ENCODE measurements around the gene OR2M7.
"Not testable (repeated sequence)": the region's sequence is repeated elsewhere in the genome, so short reads cannot be mapped to it uniquely, and the experiment has no call there.

OR2M7 gene, protein sequence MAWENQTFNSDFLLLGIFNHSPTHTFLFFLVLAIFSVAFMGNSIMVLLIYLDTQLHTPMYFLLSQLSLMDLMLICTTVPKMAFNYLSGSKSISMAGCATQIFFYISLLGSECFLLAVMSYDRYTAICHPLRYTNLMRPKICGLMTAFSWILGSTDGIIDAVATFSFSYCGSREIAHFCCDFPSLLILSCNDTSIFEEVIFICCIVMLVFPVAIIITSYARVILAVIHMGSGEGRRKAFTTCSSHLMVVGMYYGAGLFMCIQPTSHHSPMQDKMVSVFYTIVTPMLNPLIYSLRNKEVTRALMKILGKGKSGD

GRCh38 chr1:248324468-248324867 lies at the start of gene OR2M7:
OR2M7 (minus strand) TSS chr1:248324568; CDS start chr1:248324568, 0 bp downstream.
- no peak for DNase-seq (ENCODE audit: low read depth)

DNA sequence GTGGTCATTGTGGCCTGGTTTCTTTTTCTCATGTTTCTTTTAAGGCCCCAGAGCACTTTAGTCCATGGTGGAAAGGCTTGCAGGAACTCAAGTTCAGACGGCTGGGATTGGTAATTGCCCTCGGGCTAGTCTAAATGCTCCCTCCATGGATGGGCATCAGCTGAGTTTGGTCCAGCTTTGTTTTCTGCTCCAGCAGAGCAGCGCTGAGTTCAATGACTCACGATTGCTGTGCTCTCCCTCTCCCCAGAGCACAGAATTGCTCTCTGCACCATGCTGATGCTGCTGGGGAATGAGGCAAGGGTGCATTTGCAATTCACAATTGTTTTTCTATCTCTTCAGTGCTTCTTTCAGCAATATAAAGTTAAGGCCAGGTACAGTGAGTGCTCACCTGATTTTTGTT lies 49.4 kb upstream of the OR2M7 start:
- DNase-seq (ENCODE audit: low read depth), result no peak

- no peak for DNase-seq (ENCODE audit: low read depth)
Observed at GRCh38 chr1:248372394-248372793, 48.0 kb upstream of the OR2M7 start.

DNA sequence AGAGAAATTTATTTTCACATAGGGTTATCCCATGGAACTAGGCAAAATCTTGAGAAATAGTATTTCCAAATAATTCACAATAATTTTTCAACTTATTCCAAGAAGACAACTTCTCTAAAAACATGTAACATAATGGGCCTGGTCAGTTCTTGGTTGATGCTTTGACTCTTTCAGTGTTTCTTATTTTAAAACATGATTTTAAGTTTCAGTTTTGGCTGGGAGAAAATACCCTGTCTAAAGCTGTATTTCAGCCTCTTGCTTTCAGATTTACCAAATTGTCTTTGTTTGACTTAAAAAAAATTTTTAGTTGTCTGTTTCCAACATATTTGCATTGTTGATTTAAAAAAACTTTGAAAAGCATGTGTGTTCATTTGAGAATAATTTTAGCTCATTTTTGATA lies 42.2 kb upstream of the OR2M7 start:
- no peak for DNase-seq (ENCODE audit: low read depth)

DNA sequence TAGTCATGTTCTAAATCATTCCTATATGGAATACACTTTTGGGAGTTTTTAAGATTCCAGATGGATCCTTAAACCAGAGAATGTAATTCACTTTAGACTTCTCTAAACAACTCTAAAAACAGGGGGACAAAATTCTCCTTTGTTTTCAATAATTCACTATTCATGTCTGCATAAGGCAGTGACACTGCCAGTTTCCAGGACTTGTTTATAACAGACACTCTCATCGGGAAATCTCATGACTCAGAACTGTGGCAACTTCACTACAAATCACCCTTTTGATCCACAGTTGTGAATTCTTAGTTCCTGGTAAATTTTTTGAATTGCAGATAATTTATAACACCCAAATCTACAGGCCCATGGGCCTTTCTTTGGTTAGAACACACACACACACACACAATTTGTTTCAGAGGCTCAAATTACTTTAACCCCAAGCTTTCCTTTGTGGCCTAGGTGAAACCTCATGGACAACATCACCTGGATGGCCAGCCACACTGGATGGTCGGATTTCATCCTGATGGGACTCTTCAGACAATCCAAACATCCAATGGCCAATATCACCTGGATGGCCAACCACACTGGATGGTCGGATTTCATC lies 36.9 kb upstream of the OR2M7 start, which contains the start of gene OR2T4:
Gene OR2T4, plus strand, starts transcription at position 545 of the 595 bp plus-strand sequence. Its CDS starts 0 bp downstream, at position 545.
- no peak for DNase-seq (ENCODE audit: low read depth)

GRCh38 chr1:248359415-248359814 lies 35.0 kb upstream of the OR2M7 start:
- no peak for DNase-seq (ENCODE audit: low read depth)

- no peak for DNase-seq (ENCODE audit: low read depth)
Observed at GRCh38 chr1:248348475-248348874, 24.1 kb upstream of the OR2M7 start, which contains the start of gene OR14C36. OR14C36 (plus strand) TSS chr1:248348775; CDS start chr1:248348775, 0 bp downstream.

DNA sequence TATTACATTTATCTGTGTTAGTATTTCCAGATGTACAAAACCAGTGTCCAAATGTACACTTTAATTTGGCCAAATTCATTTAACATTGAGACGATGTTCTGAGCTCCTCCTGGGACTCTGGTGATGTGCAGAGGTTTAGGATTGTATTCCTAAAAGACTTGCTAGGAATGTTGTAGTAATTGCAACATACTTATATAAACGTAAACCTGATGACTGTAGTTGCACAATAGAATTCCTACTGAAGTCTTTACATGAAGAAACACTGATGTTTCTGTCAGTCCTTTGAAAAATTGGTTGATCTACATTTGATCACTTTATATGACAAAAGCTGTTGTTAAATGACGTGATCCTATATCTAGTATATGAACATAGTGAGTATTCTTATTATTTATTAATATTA lies 19.1 kb upstream of the OR2M7 start:
- no peak for DNase-seq (ENCODE audit: low read depth)

GRCh38 chr1:248316796-248317195 lies 7.6 kb downstream of the OR2M7 start:
- no peak for DNase-seq (ENCODE audit: low read depth)

GRCh38 chr1:248306740-248307139 lies 17.6 kb downstream of the OR2M7 start:
- not testable (repeated sequence) for DNase-seq (ENCODE audit: low read depth)

DNA sequence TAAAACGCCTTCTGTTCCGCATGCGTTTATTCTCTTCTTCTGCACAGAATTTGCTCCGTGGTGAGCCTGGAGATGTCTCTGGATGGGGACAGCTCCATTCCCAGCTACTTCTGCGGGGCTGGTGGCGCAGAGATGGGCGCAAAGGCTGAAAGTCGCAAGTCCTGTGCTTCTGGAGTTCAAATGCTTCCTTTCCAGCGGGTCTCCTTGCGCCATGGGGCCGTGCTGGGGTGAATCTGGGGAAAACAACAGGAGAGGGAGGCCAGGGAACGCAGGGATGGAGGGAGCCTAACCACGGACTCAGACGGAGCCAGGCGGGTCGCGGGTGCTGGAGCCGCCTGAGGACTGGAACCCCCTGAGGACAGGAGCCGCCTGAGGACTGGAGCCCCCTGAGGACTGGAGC lies 18.3 kb downstream of the OR2M7 start:
- no peak for DNase-seq (ENCODE audit: low read depth)

GRCh38 chr1:248305672-248306071 lies 18.7 kb downstream of the OR2M7 start:
- not testable (repeated sequence) for DNase-seq (ENCODE audit: low read depth)

DNA sequence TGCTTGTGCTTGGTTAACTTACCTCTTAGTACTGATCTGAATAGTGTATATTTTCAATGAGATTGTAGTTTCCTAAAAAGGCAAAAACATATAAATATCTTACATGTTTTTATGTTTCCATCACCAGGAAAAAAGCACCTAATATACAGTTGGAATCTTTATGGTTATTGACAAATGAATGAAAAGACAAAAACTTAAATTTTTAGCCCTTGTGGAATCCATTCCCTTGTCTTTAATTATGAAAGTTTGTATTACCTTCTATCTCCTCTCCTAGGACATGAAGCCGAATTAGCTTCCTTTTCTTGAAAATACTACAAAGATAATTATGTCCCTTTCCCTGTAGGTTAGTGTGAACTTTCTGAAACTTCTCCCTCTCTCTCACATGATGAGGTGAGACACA lies 21.0 kb downstream of the OR2M7 start, which contains the start of gene OR2T12:
Gene OR2T12, minus strand, starts transcription at position 101 of the 400 bp plus-strand sequence. CDS start 7,846 bp downstream, outside the sequence.
- DNase-seq (ENCODE audit: low read depth), result no peak

GRCh38 chr1:248288391-248288790 lies 36.0 kb downstream of the OR2M7 start:
- DNase-seq (ENCODE audit: low read depth), result no peak

DNA sequence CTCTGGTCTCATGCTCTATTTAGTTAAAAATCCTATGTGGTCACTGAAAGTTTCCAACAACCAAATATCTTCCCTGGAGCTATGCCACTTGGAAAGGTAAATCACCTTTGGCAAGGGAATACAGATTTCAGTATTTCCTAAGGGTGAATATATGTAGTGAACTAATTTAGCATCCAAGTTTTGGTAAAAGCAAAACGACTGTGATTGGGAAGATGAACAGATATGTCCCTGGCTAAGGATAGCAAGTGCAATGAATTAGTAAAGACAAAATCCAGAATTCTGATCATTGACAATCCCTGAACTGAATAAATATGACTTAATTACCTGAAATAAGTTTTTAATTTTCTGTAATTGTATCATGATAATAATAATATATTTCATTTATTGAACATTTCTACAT lies 46.5 kb downstream of the OR2M7 start, which contains the start of gene OR2T33:
Gene OR2T33, minus strand, starts transcription at position 101 of the 400 bp plus-strand sequence. CDS start 4,162 bp downstream, outside the sequence.
- no peak for DNase-seq (ENCODE audit: low read depth)

Data from stimulated activated CD8-positive, alpha-beta memory T cell treated with anti-CD3 and anti-CD28 coated beads, Interleukin-15, amount 100 ng/mL, for 1 hour (primary cell).